Uterus (tissue), 2 donors: Measurements from ENCODE around the gene ARHGEF28.

Source experiments
- CTCF ChIP-seq, 4 experiments: fragments of 200-600 bp in 2 of 4; fragments of 450-650 bp in 2 of 4; sonication (generic) in 2 of 4; IDR thresholded peaks; one replicate each; pipeline ENCODE4 v1.5.1; 2016 to 2019; ENCODE audit warnings: antibody characterized with exemption in 4 of 4, mild to moderate bottlenecking in 2 of 4, moderate library complexity in 1 of 4
- POLR2A ChIP-seq, 2 donors: fragments of 450-650 bp; IDR thresholded peaks; one replicate each; pipeline ENCODE4 v1.6.1; 2016; ENCODE audit warnings: antibody characterized with exemption in 2 of 2, mild to moderate bottlenecking in 1 of 2, moderate library complexity in 1 of 2

GRCh38 chr5:73619606-73620333, 6.2 kb upstream of the ARHGEF28 start:
- no peak for TF ChIP-seq CTCF (IDR thresholded peaks at IDR 0.05)
- TF ChIP-seq POLR2A (IDR thresholded peaks at IDR 0.05), result no peak
